GM21360 (cell line): Measurements from ENCODE around the gene CCDC47.

Experiments
- ATAC-seq: cut with Tn5 transposase; IDR thresholded peaks from one replicate; pipeline ENCODE4 v1.9.1; 2021; ENCODE audit warnings: mild to moderate bottlenecking, moderate library complexity; ENCODE audit not compliant: unreplicated experiment

The CCDC47 gene

GRCh38 chr17:63699638-63700527 is 73.5 kb downstream of the CCDC47 start, which contains the start of gene LIMD2:
Gene LIMD2, minus strand, starts transcription at chr17:63700125. Its CDS starts 827 bp downstream, at chr17:63699298.
- no peak for ATAC-seq

GRCh38 chr17:63698886-63699637 is 74.3 kb downstream of the CCDC47 start:
- ATAC-seq = no peak

GRCh38 chr17:63698381-63698885 is 75.0 kb downstream of the CCDC47 start:
- ATAC-seq = no peak

GRCh38 chr17:63697341-63698286 is 75.8 kb downstream of the CCDC47 start:
- ATAC-seq = no peak

- ATAC-seq = no peak
Observed at GRCh38 chr17:63696381-63696961, 76.9 kb downstream of the CCDC47 start.

- ATAC-seq = no peak
Observed at GRCh38 chr17:63695889-63696288, 77.5 kb downstream of the CCDC47 start.
